H54 (cell line): ENCODE data around the gene SELE.
"Not testable (repeated sequence)": the region's sequence is repeated elsewhere in the genome, so short reads cannot be mapped to it uniquely, and the experiment has no call there.

ENCODE experiments used
- DNase-seq: peaks from one replicate; pipeline ENCODE4 v3.0.0; 2011; ENCODE audit warnings: low spot score, mixed read lengths; ENCODE audit not compliant: insufficient read length
- FAIRE-seq: peaks from 3 replicates; lab custom pipeline; 2011; peaks lifted over from hg19 to GRCh38; lab: Jason Lieb, UNC
- POLR2A ChIP-seq: IDR thresholded peaks from 2 replicates; pipeline ENCODE4 v1.6.1; 2011; ENCODE audit warnings: low read depth, mild to moderate bottlenecking, low read length

The SELE gene

GRCh38 chr1:169741666-169742394 lies 8.0 kb upstream of the SELE start:
- FAIRE-seq, result no peak
- no peak for DNase-seq
- no peak for TF ChIP-seq POLR2A

GRCh38 chr1:169739980-169740379 lies 6.1 kb upstream of the SELE start:
- no peak for FAIRE-seq
- TF ChIP-seq POLR2A, result no peak

GRCh38 chr1:169731446-169731845 lies 2.4 kb downstream of the SELE start:
- no peak for FAIRE-seq
- no peak for DNase-seq
- no peak for TF ChIP-seq POLR2A

More at GRCh38 chr1:169739980-169740379, 6.1 kb upstream of the SELE start:
- no peak for DNase-seq

GRCh38 chr1:169729991-169730390 lies 3.9 kb downstream of the SELE start:
- no peak for TF ChIP-seq POLR2A
- FAIRE-seq (no peak), DNase-seq (no peak)

- TF ChIP-seq POLR2A, result no peak
- no peak for DNase-seq
- no peak for FAIRE-seq
Observed at GRCh38 chr1:169727307-169727706, 6.6 kb downstream of the SELE start.

GRCh38 chr1:169726851-169727250 lies 7.0 kb downstream of the SELE start:
- DNase-seq (no peak), FAIRE-seq (no peak)
- no peak for TF ChIP-seq POLR2A

GRCh38 chr1:169725930-169726329 lies 7.9 kb downstream of the SELE start:
- no peak for FAIRE-seq
- TF ChIP-seq POLR2A, result no peak

GRCh38 chr1:169724168-169724567 lies 9.7 kb downstream of the SELE start:
- TF ChIP-seq POLR2A, result no peak
- DNase-seq (no peak), FAIRE-seq (no peak)

More at GRCh38 chr1:169725930-169726329, 7.9 kb downstream of the SELE start:
- no peak for DNase-seq

- FAIRE-seq, result no peak
- TF ChIP-seq POLR2A, result no peak
- DNase-seq, result no peak
Observed at GRCh38 chr1:169723763-169724162, 10.1 kb downstream of the SELE start.

GRCh38 chr1:169722779-169723178 lies 11.1 kb downstream of the SELE start:
- DNase-seq, result no peak
- no peak for FAIRE-seq
- no peak for TF ChIP-seq POLR2A

GRCh38 chr1:169715100-169715499 lies 18.8 kb downstream of the SELE start:
- DNase-seq, FAIRE-seq: not testable (repeated sequence)

GRCh38 chr1:169713090-169713489 lies 20.8 kb downstream of the SELE start:
- not testable (repeated sequence) for DNase-seq, FAIRE-seq

GRCh38 chr1:169712309-169712631 lies 21.6 kb downstream of the SELE start:
- no peak for TF ChIP-seq POLR2A
- DNase-seq (no peak), FAIRE-seq (no peak)

- FAIRE-seq (peak; percentile 86), DNase-seq (peak; percentile 9)
- TF ChIP-seq POLR2A, result no peak
Observed at GRCh38 chr1:169711469-169712308, 22.2 kb downstream of the SELE start, which contains the start of gene SELL. SELL (minus strand) TSS chr1:169711620; CDS start chr1:169711498, 122 bp downstream.
